HG03457 (cell line): ENCODE results near the gene HLA-DPB1.
"Not testable (repeated sequence)": the region's sequence is repeated elsewhere in the genome, so short reads cannot be mapped to it uniquely, and the experiment has no call there.

ENCODE experiments used
- ATAC-seq: cut with Tn5 transposase; IDR thresholded peaks from one replicate; pipeline ENCODE4 v1.9.1; 2021; ENCODE audit warnings: moderate number of reproducible peaks; ENCODE audit not compliant: unreplicated experiment

HLA-DPB1 gene

GRCh38 chr6:33075568-33076405 lies at the start of gene HLA-DPB1:
Gene HLA-DPB1, plus strand, starts transcription at chr6:33075990. Its CDS starts 52 bp downstream, at chr6:33076042.
- ATAC-seq: peak; percentile 48

- peak; percentile 5 for ATAC-seq
These were observed 47.5 kb upstream of the HLA-DPB1 start for GRCh38 chr6:33028220-33028849.

DNA sequence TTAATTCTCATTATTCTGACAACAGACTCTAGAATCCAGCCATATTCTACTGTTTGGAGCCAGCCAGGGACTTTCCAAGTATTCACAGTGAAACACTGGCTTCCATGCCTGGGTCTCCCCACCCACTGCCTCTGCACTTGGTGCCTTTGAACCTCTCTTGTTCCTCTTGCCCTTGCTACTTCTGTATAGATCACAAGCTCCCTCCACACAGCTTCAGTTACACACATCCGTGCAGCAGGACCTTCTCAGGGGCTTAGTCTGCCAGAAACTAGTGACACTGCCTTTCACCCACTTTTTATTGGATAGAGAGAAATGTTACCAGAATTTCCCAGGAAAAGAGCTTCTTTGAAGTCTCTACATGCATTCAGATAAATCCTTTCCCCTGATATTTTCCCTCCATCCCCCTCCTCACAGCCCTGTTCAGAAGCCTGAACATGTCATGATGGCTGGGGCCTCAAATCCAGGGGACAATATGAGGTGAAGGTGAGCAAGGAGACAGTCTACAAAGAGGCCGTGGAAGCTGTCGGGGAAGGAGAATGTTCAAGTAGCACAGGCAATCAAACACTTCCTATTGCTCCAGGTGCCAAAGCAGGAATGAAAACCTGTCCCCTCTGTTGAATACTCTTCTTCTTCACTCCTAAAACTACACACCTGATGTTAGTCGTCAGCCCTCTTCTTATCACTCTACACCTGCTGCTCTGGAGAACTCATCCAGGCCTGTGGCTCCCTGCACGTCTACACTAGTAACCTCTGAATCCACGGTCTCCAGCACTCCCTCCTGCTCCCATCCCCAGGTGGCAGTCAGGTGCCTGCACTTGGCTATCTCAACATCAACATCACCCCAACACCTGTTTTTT lies 46.2 kb upstream of the HLA-DPB1 start:
- peak; percentile 48 for ATAC-seq

DNA sequence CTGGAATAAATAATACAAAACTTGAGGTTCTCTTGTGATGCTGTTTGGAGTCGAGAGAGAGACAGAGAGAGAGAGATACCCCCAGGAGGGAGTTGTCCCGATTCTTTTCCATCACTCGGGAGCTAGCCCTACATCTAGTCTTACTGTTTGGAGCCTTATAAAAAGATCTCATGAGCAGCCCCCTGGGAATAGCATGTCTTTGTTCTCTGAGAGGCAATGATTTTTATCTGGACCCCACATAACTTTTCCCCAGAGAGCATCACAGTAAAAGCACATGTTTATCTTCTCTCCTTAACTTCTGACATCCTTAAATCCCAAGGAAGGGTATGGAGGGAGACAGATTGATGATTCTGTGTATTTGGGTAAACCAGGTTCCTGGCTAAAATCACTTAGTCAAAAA lies 45.5 kb upstream of the HLA-DPB1 start:
- ATAC-seq: no peak

DNA sequence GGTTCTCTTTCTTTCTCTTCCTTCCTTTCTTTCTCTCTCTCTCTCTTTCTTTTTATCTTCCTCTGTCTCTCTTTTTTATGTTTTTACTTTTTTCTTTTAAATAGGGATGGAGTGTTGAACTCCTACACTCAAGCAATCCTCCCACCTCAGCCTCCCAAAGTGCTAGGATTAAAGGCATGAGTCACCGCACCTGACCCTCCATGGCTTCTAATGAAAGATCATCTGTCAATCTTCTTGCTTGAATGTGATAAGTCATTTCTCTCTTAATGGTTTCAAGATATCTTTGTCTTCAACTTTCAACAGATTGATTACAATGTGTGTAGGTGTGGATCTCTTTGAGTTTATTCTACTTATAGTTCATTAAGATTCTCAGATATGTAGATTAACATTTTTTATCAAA lies 41.2 kb upstream of the HLA-DPB1 start:
- no peak for ATAC-seq

GRCh38 chr6:33036535-33036934 lies 39.3 kb upstream of the HLA-DPB1 start:
- ATAC-seq: no peak

DNA sequence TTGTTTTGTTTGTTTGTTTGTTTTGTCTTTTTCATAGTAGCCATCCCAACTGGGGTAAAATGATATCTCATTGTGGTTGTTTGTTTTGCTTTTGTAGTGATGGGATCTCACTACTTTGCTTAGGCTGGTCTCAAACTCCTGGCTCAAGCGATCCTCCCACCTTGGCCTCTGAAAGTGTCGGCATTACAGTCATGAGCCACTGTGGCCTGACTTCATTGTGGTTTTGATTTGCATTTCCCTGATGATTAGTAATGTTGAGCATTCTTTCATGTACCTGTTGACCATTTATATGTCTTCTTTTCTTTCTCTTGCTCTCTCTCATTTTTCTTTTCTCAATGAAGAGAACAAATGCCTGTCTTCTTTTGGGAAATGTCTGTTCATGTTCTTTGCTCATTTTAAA lies 35.6 kb upstream of the HLA-DPB1 start:
- no peak for ATAC-seq

GRCh38 chr6:33049323-33050013 lies 26.3 kb upstream of the HLA-DPB1 start:
- ATAC-seq: no peak

GRCh38 chr6:33050014-33050810 lies 25.6 kb upstream of the HLA-DPB1 start:
- ATAC-seq: no peak

DNA sequence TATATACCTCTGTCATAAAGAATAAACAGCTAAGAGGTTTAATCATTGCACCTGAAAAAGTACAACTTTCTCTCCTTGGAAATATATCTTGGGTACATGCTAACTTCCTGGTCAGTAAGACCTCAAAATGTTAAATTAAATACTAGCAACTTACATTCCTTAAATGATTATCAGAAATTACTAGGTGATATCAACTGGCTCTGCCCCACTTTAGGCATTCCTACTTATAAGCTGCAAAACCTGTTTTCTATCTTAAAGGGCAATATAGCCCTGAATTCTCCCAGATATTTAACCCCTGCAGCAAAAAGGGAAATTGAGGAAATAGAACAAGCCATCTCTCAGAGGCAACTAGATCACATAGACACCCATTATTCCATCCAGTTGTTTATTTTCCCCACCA lies 23.2 kb upstream of the HLA-DPB1 start:
- no peak for ATAC-seq

DNA sequence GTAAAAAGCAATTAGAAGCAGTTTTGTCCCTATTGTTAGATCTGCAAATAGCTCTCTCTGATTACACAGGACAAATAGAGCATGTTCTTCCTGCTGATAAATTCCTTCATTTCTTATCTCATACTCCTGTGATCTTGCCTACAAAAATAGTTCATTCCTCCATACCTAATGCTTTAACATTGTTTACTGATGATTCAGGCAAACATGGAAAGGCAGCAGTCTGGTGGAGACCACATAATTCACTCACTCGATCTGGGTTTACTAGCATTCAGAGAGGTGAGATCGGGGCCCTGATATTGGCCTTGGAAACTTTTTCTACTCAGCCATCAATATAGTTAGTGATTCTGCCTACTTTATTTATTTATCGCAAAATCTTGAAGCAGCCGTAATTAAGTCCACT lies 22.6 kb upstream of the HLA-DPB1 start:
- ATAC-seq: no peak

DNA sequence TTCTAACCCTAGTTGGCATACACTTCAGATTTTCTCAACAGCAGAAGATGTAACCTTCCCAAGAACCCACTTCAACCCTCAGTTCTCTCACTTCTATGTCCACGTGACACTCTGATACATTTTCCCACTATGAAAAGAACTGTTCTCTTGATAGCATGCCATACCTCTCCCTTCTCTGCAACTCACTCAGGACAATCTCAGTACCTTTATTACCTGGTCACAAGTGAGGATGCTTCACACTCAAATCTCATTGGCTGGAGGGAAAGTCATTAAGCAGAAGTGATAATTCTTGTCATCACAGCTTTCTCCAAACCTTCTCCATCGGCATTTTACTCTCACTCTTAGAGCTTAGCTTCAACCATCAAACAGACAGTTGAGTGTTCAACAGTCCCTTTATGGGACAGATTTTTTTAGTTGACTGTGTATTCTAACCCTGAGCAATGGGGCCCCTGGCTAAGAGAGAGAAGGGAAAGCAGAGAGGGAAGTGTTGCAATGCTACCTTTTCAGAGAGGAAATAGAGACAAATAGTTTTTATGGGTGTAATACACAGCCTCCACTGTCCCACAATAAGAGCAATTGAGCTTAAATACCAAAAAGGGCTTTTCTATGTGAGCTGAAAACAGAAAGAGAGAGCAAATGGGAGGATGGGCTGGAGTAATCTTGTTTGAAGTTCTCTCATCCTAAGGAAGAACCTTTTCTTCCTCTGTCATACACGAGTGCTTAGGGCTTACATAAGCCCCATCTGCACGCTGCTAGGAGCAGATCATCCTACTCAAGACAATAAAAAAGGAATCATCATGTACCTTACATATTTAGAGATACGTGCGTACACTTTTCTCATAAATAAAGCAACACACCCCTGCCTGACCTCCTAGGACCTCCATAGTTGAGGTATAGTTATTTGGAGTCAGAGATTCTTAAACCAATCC lies 18.3 kb upstream of the HLA-DPB1 start:
- ATAC-seq: no peak

GRCh38 chr6:33061987-33062386 lies 13.8 kb upstream of the HLA-DPB1 start:
- ATAC-seq: no peak

- ATAC-seq: not testable (repeated sequence)
These were observed 12.4 kb upstream of the HLA-DPB1 start for GRCh38 chr6:33063435-33063834.

GRCh38 chr6:33064723-33065122 lies 11.1 kb upstream of the HLA-DPB1 start:
- ATAC-seq: no peak

DNA sequence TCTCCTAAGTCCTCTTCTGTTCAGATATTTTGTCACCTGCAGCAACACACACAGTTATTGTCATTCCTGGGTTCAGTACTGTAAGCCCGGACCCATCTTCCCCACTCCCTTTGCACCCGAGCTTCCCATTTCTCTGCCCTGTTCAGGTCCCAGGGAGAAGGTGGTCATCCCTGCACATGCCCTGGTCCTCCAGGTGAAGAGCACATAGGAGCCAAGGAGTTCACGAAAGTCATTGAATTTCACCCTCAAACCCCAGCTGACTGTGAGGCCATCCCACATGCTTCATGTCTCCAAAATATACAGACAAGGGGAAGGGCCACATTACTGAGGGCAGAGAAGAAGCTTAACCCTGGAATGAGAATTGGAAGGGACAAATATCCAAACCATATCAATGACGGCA lies 10.5 kb upstream of the HLA-DPB1 start:
- ATAC-seq: no peak

DNA sequence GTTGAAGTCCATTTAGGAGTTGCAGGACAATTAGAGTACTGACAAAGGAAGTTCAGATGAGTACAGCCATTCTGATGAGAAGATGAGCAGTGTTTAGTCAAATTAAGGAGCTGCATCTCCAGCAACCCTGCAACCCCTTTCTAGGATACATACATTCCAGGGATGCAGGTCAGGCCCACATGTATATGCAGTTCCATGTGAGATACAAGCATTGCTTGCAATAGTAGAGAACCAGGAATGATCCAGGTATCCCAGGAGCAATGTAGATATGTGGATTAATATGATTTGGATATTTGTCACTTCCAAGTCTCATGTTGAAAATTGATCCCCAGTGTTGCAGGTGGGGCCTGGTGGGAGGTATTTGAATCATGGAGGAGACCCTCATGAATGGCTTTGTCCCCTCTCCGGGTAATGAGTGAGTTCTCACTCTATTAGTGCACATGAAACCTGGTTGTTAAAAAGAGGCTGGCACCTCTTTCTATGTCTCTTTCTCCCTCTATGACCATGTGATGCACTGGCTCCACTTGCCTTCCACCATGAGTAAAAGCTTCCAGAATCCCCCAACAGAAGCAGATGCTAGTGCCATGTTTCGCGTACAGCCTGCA lies 8.8 kb upstream of the HLA-DPB1 start:
- no peak for ATAC-seq

DNA sequence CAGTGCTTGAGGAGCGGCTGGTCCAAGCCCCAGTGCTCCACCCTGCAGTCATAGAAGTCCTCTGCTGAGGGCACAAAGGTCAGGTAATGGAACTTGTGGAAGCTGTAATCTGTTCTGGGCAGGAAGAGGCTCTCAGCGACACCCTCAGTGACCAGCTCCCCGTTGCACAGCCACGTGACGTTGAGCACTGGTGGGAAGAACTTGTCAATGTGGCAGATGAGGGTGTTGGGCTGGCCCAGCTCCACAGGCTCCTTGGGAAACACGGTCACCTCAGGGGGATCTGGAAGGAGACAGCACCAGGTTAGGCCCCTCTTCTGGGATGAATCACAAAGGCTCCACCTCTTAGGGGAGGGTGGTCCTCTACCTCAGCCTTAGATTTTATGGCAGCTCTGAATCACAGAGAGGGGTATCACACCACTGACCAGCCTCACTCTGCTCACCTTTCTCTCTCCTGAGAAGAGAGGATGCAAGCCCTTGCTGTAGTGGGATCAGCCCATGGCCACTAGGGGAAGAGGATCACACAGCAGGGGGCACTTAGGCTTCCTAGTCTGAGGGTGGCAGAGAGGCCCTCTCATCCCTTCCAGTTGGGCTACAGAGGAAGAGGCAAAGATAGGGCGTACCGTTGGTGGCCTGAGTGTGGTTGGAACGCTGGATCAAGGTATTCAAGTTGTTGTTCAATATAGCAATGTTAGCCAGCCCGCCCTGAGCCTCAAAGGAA lies 6.6 kb upstream of the HLA-DPB1 start:
- no peak for ATAC-seq
